Loucy (cell line): Measurements from ENCODE around the gene GMFB.

ENCODE experiments used
- H2AFZ ChIP-seq: fragments of 200-600 bp; sonication (generic); 2 replicates; pipeline ENCODE4 v1.6.0; 2016; ENCODE audit warnings: antibody characterized with exemption, mild to moderate bottlenecking, low read length, moderate library complexity
- H3F3A ChIP-seq: fragments of 200-600 bp; 2 replicates; pipeline ENCODE4 v1.6.0; 2016; ENCODE audit warnings: antibody characterized with exemption, low read depth, mild to moderate bottlenecking
- H3K27me3 ChIP-seq: fragments of 200-600 bp; sonication (generic); 2 replicates; pipeline ENCODE4 v1.6.1; 2014; ENCODE audit warnings: low read length, mild to moderate bottlenecking; ENCODE audit not compliant: insufficient read depth, poor library complexity, severe bottlenecking
- H3K36me3 ChIP-seq: fragments of 200-600 bp; sonication (generic); 2 replicates; pipeline ENCODE4 v1.6.1; 2016; ENCODE audit warnings: low read length; ENCODE audit not compliant: insufficient read depth
- H3K4me1 ChIP-seq: fragments of 200-600 bp; sonication (generic); 2 replicates; pipeline ENCODE4 v1.5.1; 2014; ENCODE audit warnings: low read length, mild to moderate bottlenecking; ENCODE audit not compliant: insufficient read depth, poor library complexity, severe bottlenecking
- H3K4me2 ChIP-seq: fragments of 200-600 bp; sonication (generic); 2 replicates; pipeline ENCODE4 v1.6.0; 2014; ENCODE audit warnings: antibody characterized with exemption, low read length, low read depth, mild to moderate bottlenecking; ENCODE audit not compliant: poor library complexity, severe bottlenecking
- H3K4me3 ChIP-seq: fragments of 200-600 bp; sonication (generic); 2 replicates; pipeline ENCODE4 v1.5.1; 2014; ENCODE audit warnings: low read length, mild to moderate bottlenecking, mixed read lengths; ENCODE audit not compliant: poor library complexity, severe bottlenecking
- H3K79me2 ChIP-seq: fragments of 200-600 bp; sonication (generic); 2 replicates; pipeline ENCODE4 v1.6.1; 2014; ENCODE audit warnings: low read length; ENCODE audit not compliant: insufficient read depth
- H3K9ac ChIP-seq: fragments of 200-600 bp; sonication (generic); 2 replicates; pipeline ENCODE4 v1.6.0; 2014; ENCODE audit warnings: mild to moderate bottlenecking, low read depth, low read length, moderate library complexity; ENCODE audit not compliant: poor library complexity, severe bottlenecking
- H3K9me2 ChIP-seq: fragments of 200-600 bp; sonication (generic); replicated peaks from 2 replicates; pipeline ENCODE4 v1.6.1; 2016; ENCODE audit warnings: low read depth, low read length, mixed read lengths
- H3K9me3 ChIP-seq: fragments of 200-600 bp; sonication (generic); 2 replicates; pipeline ENCODE4 v1.6.1; 2014; ENCODE audit warnings: mild to moderate bottlenecking, antibody characterized with exemption, low read length, low read depth; ENCODE audit not compliant: insufficient read depth
- H4K20me1 ChIP-seq: fragments of 200-600 bp; sonication (generic); 2 replicates; pipeline ENCODE4 v1.6.0; 2014; ENCODE audit warnings: antibody characterized with exemption, low read length, mild to moderate bottlenecking; ENCODE audit not compliant: insufficient read depth, poor library complexity, severe bottlenecking
- CTCF ChIP-seq: fragments of 200-600 bp; sonication (generic); conservative IDR thresholded peaks from 2 replicates; pipeline ENCODE4 v1.5.1; 2014; ENCODE audit warnings: mild to moderate bottlenecking, antibody characterized with exemption, low read length
- EZH2phosphoT487 ChIP-seq: fragments of 200-600 bp; IDR thresholded peaks from 2 replicates; pipeline ENCODE4 v1.6.1; 2018; ENCODE audit warnings: antibody characterized with exemption, mild to moderate bottlenecking, moderate library complexity, borderline replicate concordance

The GMFB gene

GRCh38 chr14:54512393-54512792 lies 23.6 kb upstream of the GMFB start:
- Histone ChIP-seq H3K36me3 (no peaks in the 10 kb centered on the region), H3K79me2 (peaks cover 50% of the 10 kb centered on the region), H3K9me3 (peaks cover 10% of the 10 kb centered on the region; the same call in 1 of the 2 replicates), H3F3A (no peaks in the 10 kb centered on the region), H2AFZ (no peak overlapping the region), H3K9me2 (no peaks in the 10 kb centered on the region), H3K4me1 (peaks cover 32% of the 10 kb centered on the region), H4K20me1 (peaks cover 4% of the 10 kb centered on the region), H3K4me2 (peak overlapping the region; percentile 89), H3K27me3 (no peaks in the 10 kb centered on the region), H3K4me3 (peak overlapping the region; percentile 34), H3K9ac (no peak overlapping the region)
- no peak for TF ChIP-seq EZH2phosphoT487
- TF ChIP-seq CTCF = no peak

GRCh38 chr14:54509546-54510501 lies 21.0 kb upstream of the GMFB start, which contains the start of gene CGRRF1:
Gene CGRRF1 (plus strand): TSS chr14:54509906. CDS start chr14:54509960, 54 bp downstream.
- no peaks in the 10 kb centered on the region for H3K9me2 ChIP-seq
- peak within 1 kb of the TSS; percentile 89 for H3K4me2 ChIP-seq
- H3K9me3 ChIP-seq = no peaks in the 10 kb centered on the region
- H3K4me1 ChIP-seq = peaks cover 32% of the 10 kb centered on the region
- H3K9ac ChIP-seq = peak within 1 kb of the TSS; percentile 79
- peak within 1 kb of the TSS; percentile 86 for H3K4me3 ChIP-seq
- no peaks in the 10 kb centered on the region for H3K27me3 ChIP-seq
- H4K20me1 ChIP-seq = peaks cover 4% of the 10 kb centered on the region
- H3F3A ChIP-seq = no peaks in the 10 kb centered on the region
- peak within 1 kb of the TSS; percentile 93 for H2AFZ ChIP-seq
- no peaks in the 10 kb centered on the region for H3K36me3 ChIP-seq
- no peak for TF ChIP-seq EZH2phosphoT487
- TF ChIP-seq CTCF = peak; percentile 34
- H3K79me2 ChIP-seq = peaks cover 45% of the 10 kb centered on the region

- Histone ChIP-seq H3K27me3 (no peaks in the 10 kb centered on the region), H3K9me3 (no peaks in the 10 kb centered on the region), H4K20me1 (no peaks in the 10 kb centered on the region), H3K9me2 (no peaks in the 10 kb centered on the region), H3K4me3 (no peak overlapping the region), H3K4me1 (no peaks in the 10 kb centered on the region), H3F3A (no peaks in the 10 kb centered on the region), H3K36me3 (no peaks in the 10 kb centered on the region), H3K4me2 (no peak overlapping the region), H3K79me2 (no peaks in the 10 kb centered on the region), H2AFZ (peak overlapping the region; percentile 92), H3K9ac (no peak overlapping the region)
- TF ChIP-seq EZH2phosphoT487 (no peak), CTCF (peak; percentile 59)
Observed at GRCh38 chr14:54503486-54503885, 14.7 kb upstream of the GMFB start.
